Measurements from ENCODE around the gene AGPAT1. TPM values are rescaled to one million over a fixed set of nuclear protein-coding genes. Genes with fewer than 3 reads are reported as not detected.

AGPAT1 gene
- total and polyA plus RNA-seq, 2 of the 13 experiments (the other 11 are each of a cell fraction or from before 2014, with no cell fraction given) = 51.3 to 139 TPM

DNA sequence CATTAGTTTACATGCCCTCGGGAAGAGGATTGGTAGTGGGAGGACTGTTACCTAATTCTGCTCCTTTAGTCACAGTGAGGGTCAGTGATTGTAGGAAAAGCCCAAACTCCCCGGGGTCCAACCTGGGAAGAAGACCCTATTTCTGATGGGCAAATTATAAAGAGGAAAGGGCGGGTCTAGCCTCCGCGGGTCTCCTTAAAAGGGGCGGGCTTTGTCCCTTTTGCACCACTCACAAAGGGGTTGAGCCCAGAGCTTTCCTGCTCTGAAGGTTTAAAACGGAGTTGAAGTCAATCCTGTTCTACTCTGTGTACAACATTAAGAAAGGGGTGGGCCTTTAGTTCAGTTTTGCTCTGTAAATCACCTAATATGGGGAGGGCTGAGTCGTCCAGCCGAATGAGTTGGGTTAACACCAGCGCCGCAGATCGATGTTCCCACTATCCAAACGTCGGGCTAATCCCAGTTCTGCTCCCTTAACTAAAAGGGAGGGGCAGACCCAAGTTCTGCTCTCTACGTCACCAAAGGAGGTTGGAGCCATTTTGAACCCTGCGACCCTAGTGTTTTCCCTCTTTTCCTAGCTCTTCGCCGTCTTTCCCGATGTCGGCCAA lies 1.4 kb upstream of the AGPAT1 start (continued):
- TF ChIP-seq, protein P1, sequence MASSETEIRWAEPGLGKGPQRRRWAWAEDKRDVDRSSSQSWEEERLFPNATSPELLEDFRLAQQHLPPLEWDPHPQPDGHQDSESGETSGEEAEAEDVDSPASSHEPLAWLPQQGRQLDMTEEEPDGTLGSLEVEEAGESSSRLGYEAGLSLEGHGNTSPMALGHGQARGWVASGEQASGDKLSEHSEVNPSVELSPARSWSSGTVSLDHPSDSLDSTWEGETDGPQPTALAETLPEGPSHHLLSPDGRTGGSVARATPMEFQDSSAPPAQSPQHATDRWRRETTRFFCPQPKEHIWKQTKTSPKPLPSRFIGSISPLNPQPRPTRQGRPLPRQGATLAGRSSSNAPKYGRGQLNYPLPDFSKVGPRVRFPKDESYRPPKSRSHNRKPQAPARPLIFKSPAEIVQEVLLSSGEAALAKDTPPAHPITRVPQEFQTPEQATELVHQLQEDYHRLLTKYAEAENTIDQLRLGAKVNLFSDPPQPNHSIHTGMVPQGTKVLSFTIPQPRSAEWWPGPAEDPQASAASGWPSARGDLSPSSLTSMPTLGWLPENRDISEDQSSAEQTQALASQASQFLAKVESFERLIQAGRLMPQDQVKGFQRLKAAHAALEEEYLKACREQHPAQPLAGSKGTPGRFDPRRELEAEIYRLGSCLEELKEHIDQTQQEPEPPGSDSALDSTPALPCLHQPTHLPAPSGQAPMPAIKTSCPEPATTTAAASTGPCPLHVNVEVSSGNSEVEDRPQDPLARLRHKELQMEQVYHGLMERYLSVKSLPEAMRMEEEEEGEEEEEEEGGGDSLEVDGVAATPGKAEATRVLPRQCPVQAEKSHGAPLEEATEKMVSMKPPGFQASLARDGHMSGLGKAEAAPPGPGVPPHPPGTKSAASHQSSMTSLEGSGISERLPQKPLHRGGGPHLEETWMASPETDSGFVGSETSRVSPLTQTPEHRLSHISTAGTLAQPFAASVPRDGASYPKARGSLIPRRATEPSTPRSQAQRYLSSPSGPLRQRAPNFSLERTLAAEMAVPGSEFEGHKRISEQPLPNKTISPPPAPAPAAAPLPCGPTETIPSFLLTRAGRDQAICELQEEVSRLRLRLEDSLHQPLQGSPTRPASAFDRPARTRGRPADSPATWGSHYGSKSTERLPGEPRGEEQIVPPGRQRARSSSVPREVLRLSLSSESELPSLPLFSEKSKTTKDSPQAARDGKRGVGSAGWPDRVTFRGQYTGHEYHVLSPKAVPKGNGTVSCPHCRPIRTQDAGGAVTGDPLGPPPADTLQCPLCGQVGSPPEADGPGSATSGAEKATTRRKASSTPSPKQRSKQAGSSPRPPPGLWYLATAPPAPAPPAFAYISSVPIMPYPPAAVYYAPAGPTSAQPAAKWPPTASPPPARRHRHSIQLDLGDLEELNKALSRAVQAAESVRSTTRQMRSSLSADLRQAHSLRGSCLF (CRISPR knock-in tag; IDR thresholded peaks at IDR 0.05; ENCODE audit: borderline replicate concordance) = no peak
- peak; percentile 46 for TF ChIP-seq HNF1B (CRISPR knock-in tag; IDR thresholded peaks at IDR 0.05)
- peak; percentile 67; the same call in 1 of the 2 replicates for TF ChIP-seq KDM3A (CRISPR knock-in tag; IDR thresholded peaks at IDR 0.05; ENCODE audit: low read depth)
- no peak for TF ChIP-seq STAT5B (CRISPR knock-in tag; IDR thresholded peaks at IDR 0.05)
- no peak; the same call in none of the 2 replicates for TF ChIP-seq FOXO1 (CRISPR knock-in tag; IDR thresholded peaks at IDR 0.05)
- TF ChIP-seq MTA3 (CRISPR knock-in tag; IDR thresholded peaks at IDR 0.05) = no peak
- TF ChIP-seq ZNF563 (CRISPR knock-in tag; IDR thresholded peaks at IDR 0.05) = peak; percentile 63
- no peak for TF ChIP-seq ZNF530 (CRISPR knock-in tag; IDR thresholded peaks at IDR 0.05; ENCODE audit: low read depth)
- no peak; the same call in 1 of the 2 replicates for TF ChIP-seq ZNF274 (CRISPR knock-in tag; IDR thresholded peaks at IDR 0.05)
- TF ChIP-seq, protein P2, sequence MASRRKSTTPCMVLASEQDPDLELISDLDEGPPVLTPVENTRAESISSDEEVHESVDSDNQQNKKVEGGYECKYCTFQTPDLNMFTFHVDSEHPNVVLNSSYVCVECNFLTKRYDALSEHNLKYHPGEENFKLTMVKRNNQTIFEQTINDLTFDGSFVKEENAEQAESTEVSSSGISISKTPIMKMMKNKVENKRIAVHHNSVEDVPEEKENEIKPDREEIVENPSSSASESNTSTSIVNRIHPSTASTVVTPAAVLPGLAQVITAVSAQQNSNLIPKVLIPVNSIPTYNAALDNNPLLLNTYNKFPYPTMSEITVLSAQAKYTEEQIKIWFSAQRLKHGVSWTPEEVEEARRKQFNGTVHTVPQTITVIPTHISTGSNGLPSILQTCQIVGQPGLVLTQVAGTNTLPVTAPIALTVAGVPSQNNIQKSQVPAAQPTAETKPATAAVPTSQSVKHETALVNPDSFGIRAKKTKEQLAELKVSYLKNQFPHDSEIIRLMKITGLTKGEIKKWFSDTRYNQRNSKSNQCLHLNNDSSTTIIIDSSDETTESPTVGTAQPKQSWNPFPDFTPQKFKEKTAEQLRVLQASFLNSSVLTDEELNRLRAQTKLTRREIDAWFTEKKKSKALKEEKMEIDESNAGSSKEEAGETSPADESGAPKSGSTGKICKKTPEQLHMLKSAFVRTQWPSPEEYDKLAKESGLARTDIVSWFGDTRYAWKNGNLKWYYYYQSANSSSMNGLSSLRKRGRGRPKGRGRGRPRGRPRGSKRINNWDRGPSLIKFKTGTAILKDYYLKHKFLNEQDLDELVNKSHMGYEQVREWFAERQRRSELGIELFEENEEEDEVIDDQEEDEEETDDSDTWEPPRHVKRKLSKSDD (CRISPR knock-in tag; IDR thresholded peaks at IDR 0.05; ENCODE audit: low read depth) = peak; percentile 80; the same call in 1 of the 2 replicates
- TF ChIP-seq SP140L (CRISPR knock-in tag; IDR thresholded peaks at IDR 0.05; ENCODE audit: borderline replicate concordance) = no peak
- TF ChIP-seq ZSCAN31 (CRISPR knock-in tag; IDR thresholded peaks at IDR 0.05; ENCODE audit: low read depth) = no peak; the same call in 1 of the 2 replicates
- no peak for TF ChIP-seq ZNF282 (IDR thresholded peaks at IDR 0.05; ENCODE audit: partially characterized antibody)
- TF ChIP-seq DPF2 (CRISPR knock-in tag; IDR thresholded peaks at IDR 0.05; ENCODE audit: borderline replicate concordance, low read depth) = no peak
- TF ChIP-seq, protein P3, sequence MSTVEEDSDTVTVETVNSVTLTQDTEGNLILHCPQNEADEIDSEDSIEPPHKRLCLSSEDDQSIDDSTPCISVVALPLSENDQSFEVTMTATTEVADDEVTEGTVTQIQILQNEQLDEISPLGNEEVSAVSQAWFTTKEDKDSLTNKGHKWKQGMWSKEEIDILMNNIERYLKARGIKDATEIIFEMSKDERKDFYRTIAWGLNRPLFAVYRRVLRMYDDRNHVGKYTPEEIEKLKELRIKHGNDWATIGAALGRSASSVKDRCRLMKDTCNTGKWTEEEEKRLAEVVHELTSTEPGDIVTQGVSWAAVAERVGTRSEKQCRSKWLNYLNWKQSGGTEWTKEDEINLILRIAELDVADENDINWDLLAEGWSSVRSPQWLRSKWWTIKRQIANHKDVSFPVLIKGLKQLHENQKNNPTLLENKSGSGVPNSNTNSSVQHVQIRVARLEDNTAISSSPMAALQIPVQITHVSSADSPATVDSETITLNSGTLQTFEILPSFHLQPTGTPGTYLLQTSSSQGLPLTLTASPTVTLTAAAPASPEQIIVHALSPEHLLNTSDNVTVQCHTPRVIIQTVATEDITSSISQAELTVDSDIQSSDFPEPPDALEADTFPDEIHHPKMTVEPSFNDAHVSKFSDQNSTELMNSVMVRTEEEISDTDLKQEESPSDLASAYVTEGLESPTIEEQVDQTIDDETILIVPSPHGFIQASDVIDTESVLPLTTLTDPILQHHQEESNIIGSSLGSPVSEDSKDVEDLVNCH (CRISPR knock-in tag; IDR thresholded peaks at IDR 0.05) = no peak; the same call in 1 of the 2 replicates
- peak; percentile 82 for TF ChIP-seq CREB1 (IDR thresholded peaks at IDR 0.05)
- TF ChIP-seq CREB1 (CRISPR knock-in tag; IDR thresholded peaks at IDR 0.05) = peak; percentile 84
